Forelimb muscle (tissue), 1 donor: Measurements from ENCODE around the gene OXNAD1. TPM values are rescaled to one million over a fixed set of nuclear protein-coding genes. Genes with fewer than 3 reads are reported as not detected.

ENCODE experiments used
- DNase-seq: peaks from one replicate; pipeline ENCODE4 v3.0.0-alpha.2; 2013; ENCODE audit warnings: low read depth
- polyA plus RNA-seq: library from polyadenylated mRNA; unstranded; fragments of 120-200 nt; gene quantifications from one replicate; pipeline ENCODE4 v1.2.1, GENCODE V29; 2013; ENCODE audit not compliant: insufficient read length

The OXNAD1 gene
- polyA plus RNA-seq = 8.8 TPM

GRCh38 chr3:16264708-16265454 is at the start of gene OXNAD1, which contains the start of gene DPH3:
Gene OXNAD1 (plus strand): TSS chr3:16265212. CDS start chr3:16270953, 5,741 bp downstream.
Gene DPH3 (minus strand): TSS chr3:16264943. CDS start chr3:16264876, 67 bp downstream.
- DNase-seq = peak; percentile 99

- no peak for DNase-seq
Observed at GRCh38 chr3:16216373-16216935, 48.6 kb upstream of the OXNAD1 start.

GRCh38 chr3:16219777-16220176 is 45.2 kb upstream of the OXNAD1 start:
- no peak for DNase-seq

- DNase-seq = no peak
Observed at GRCh38 chr3:16221990-16222389, 43.0 kb upstream of the OXNAD1 start.

- no peak for DNase-seq
Observed at GRCh38 chr3:16222547-16222946, 42.5 kb upstream of the OXNAD1 start.

GRCh38 chr3:16224325-16224724 is 40.7 kb upstream of the OXNAD1 start:
- DNase-seq = no peak

- DNase-seq = no peak
Observed at GRCh38 chr3:16227566-16227965, 37.4 kb upstream of the OXNAD1 start.

GRCh38 chr3:16229681-16230080 is 35.3 kb upstream of the OXNAD1 start:
- no peak for DNase-seq

- no peak for DNase-seq
Observed at GRCh38 chr3:16231983-16232382, 33.0 kb upstream of the OXNAD1 start.

GRCh38 chr3:16233806-16234205 is 31.2 kb upstream of the OXNAD1 start:
- DNase-seq = no peak

GRCh38 chr3:16234281-16234680 is 30.7 kb upstream of the OXNAD1 start:
- no peak for DNase-seq

GRCh38 chr3:16236030-16236639 is 28.9 kb upstream of the OXNAD1 start:
- no peak for DNase-seq

- DNase-seq = no peak
Observed at GRCh38 chr3:16236856-16237393, 28.1 kb upstream of the OXNAD1 start.

GRCh38 chr3:16239086-16239770 is 25.8 kb upstream of the OXNAD1 start:
- no peak for DNase-seq

- DNase-seq = no peak
Observed at GRCh38 chr3:16239780-16240179, 25.2 kb upstream of the OXNAD1 start.

- DNase-seq = no peak
Observed at GRCh38 chr3:16240229-16241023, 24.6 kb upstream of the OXNAD1 start.

GRCh38 chr3:16241225-16241624 is 23.8 kb upstream of the OXNAD1 start:
- no peak for DNase-seq

- DNase-seq = no peak
Observed at GRCh38 chr3:16242177-16242576, 22.8 kb upstream of the OXNAD1 start.

- DNase-seq = no peak
Observed at GRCh38 chr3:16243706-16244490, 21.1 kb upstream of the OXNAD1 start.

GRCh38 chr3:16245609-16246008 is 19.4 kb upstream of the OXNAD1 start:
- DNase-seq = no peak
